WERI-Rb-1 (cell line): ENCODE results near the gene H2BK1.

Experiments
- DNase-seq: peaks from one replicate; pipeline ENCODE4 v3.0.0-alpha.2; 2020
- H3K27ac ChIP-seq: fragments of 250-450 bp; sonication (Bioruptor Pico); 2 replicates; pipeline ENCODE4 v1.5.1; 2020; ENCODE audit warnings: mild to moderate bottlenecking, moderate library complexity
- H3K27me3 ChIP-seq: fragments of 250-450 bp; sonication (Bioruptor Pico); 2 replicates; pipeline ENCODE4 v1.5.1; 2021; ENCODE audit warnings: mild to moderate bottlenecking, low read depth, moderate library complexity; ENCODE audit not compliant: insufficient read depth, severe bottlenecking
- H3K36me3 ChIP-seq: fragments of 250-450 bp; sonication (Bioruptor Pico); 2 replicates; pipeline ENCODE4 v1.5.1; 2020; ENCODE audit warnings: mild to moderate bottlenecking, moderate library complexity
- H3K4me3 ChIP-seq: 2 replicates; pipeline ENCODE4 v1.5.1; 2011; ENCODE audit warnings: low read depth, mild to moderate bottlenecking, control low read depth, low read length
- H3K9me3 ChIP-seq: fragments of 250-450 bp; sonication (Bioruptor Pico); 2 replicates; pipeline ENCODE4 v1.5.1; 2021; ENCODE audit warnings: mild to moderate bottlenecking, moderate library complexity; ENCODE audit not compliant: severe bottlenecking
- TF ChIP-seq, protein P1 (sequence below): IDR thresholded peaks from 2 replicates; pipeline ENCODE4 v1.5.1; 2011; ENCODE audit warnings: low read depth, mild to moderate bottlenecking, control low read depth, inconsistent platforms, low read length

The H2BK1 gene

DNA sequence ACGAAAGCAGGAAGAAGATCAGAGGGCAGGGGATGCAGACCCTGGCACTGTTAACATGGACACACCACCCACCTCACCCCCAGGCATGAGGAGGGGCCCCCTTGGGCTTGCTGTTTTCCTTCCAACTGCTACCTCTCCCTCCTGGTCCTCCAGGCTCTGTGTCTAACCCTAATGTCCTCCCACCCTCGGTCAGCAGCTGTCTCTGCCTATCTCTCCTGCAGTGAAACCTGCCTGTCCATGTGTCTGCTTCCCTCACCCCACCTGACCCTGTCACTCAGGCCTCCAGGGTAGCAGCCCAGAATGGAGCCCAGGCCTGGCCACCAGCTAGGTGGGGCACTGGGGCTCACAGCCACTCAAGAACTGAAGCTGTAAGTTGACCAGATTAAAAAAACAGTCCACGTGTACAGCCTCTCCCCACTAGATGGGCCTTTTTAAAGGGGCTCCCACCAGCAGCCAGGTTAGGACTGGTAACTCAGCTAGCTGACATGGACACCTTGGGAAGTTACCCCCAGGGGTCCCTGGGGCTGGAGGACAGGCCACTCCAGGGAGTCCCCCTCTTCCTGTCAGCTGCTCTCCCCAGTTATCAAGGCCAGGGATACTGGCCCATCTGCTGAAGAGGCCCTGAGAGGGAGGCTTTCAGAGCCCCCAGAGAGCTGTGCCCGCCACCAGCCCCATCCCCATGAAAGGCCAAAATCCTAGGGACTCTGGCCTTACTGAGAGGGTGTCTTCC, 36.7 kb upstream of the H2BK1 start:
- Histone ChIP-seq H3K4me3 (no peak overlapping the region), H3K27me3 (peaks cover 3% of the 10 kb centered on the region), H3K9me3 (no peaks in the 10 kb centered on the region), H3K36me3 (no peaks in the 10 kb centered on the region), H3K27ac (no peak overlapping the region)
- TF ChIP-seq, protein P1, sequence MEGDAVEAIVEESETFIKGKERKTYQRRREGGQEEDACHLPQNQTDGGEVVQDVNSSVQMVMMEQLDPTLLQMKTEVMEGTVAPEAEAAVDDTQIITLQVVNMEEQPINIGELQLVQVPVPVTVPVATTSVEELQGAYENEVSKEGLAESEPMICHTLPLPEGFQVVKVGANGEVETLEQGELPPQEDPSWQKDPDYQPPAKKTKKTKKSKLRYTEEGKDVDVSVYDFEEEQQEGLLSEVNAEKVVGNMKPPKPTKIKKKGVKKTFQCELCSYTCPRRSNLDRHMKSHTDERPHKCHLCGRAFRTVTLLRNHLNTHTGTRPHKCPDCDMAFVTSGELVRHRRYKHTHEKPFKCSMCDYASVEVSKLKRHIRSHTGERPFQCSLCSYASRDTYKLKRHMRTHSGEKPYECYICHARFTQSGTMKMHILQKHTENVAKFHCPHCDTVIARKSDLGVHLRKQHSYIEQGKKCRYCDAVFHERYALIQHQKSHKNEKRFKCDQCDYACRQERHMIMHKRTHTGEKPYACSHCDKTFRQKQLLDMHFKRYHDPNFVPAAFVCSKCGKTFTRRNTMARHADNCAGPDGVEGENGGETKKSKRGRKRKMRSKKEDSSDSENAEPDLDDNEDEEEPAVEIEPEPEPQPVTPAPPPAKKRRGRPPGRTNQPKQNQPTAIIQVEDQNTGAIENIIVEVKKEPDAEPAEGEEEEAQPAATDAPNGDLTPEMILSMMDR = no peak
- peak; percentile 53 for DNase-seq

DNA sequence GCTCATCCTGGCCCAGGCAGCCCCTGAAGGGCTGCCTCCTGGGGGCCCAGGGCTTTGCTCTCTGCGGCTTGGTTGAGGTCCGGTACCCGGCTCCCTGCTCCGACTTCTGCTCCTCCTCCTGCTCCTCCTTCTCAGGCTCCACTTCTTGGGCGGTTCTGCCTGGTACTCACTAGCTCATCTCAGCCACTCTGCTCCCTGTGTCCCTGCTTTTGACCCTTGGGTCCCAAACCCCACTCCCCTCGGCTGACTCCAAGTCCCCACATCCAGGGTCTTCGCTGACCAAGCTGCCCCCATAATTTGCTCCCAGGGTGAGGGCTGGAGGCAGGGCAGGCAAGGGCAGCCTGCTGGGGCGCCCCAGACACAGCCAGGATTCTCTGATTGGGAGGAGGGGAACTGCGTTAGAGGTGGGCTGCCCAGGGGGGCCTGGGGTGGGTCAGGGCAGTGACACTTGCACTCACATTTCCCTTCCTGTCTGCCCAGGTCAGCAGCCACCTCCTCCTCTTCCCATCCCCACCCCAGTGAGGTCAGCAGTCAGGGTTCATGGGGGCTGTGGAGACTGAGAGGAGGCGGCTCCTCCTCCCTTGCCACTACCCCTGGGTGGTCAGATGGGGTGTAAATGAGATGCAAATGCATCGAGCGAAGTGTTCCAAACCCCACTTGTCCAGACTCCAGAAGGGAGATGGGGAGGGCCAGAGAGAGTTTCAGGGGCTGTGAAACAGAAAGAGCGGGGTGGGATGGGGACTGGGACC, 36.0 kb upstream of the H2BK1 start:
- Histone ChIP-seq H3K4me3 (no peak overlapping the region), H3K27me3 (peaks cover 3% of the 10 kb centered on the region), H3K27ac (no peak overlapping the region), H3K9me3 (no peaks in the 10 kb centered on the region), H3K36me3 (no peaks in the 10 kb centered on the region)
- DNase-seq = no peak
- TF ChIP-seq, protein P1 = no peak

DNA sequence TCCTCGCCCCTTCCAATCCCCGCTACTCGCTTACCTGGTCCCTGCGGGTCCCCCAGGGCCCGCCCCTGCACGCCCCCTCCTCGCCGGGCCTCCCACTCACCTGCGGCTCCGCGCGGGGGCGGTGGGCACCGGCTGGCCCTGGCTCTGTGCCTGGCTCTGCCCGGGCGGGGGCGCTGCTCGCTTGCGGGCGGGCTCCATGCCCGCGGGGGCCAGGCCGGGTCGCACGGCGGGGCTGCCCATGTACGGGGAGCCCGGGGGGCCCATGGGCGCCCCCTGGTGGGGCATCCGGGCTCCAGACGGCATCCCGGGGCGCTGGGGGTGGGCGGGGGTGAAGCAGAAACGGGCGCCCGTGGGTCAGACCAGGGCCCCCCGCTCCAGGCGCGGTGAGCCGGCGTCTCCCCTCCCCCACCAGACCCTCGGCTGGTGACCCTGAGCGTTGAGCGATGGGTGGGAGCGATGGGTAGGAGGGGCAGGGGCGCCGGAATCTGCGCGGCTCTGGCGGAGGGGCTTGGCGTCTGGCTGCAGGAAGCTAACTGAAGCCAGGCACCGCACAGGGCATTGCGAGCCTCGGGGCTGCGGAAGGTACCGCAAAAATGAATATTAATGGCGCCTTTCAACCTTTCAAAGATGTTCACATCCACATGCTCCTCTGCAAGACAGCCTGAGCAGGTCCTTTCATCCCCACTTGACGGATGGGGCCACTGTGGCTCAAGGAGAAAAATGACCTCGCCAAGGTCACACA, 35.2 kb upstream of the H2BK1 start:
- peak; percentile 67 for DNase-seq
- TF ChIP-seq, protein P1 = peak; percentile 62
- Histone ChIP-seq H3K27ac (no peak overlapping the region), H3K27me3 (peaks cover 3% of the 10 kb centered on the region), H3K36me3 (no peaks in the 10 kb centered on the region), H3K9me3 (no peaks in the 10 kb centered on the region), H3K4me3 (peak overlapping the region; percentile 28)

DNA sequence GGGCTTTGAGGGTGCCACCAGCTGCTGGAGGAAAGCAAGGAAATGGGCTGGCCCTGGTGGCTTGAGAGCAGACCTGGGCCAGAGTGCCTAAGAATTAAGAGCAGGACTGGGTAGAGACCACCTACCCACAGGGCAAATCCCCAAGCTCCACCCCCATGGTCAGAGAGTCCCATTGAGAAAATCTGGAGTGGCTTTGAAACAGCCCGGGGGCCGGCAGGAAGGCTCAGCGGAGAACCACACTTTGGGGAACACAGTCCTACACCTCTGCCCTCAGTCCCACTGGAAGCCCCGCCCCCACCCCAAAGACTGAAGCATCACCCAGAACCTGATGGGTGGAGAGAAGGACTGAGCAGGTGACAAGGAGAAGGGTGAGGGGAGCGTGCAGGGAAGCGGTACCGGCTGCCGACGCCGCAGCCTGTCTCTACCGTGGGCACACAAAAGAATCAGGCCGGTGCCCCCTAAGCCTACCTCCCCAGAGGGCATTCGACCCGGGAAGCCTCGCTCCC, 34.6 kb upstream of the H2BK1 start:
- TF ChIP-seq, protein P1 = no peak
- peaks cover 3% of the 10 kb centered on the region for H3K27me3 ChIP-seq
- peak overlapping the region; percentile 28 for H3K4me3 ChIP-seq
- no peaks in the 10 kb centered on the region for H3K9me3 ChIP-seq
- H3K36me3 ChIP-seq = no peaks in the 10 kb centered on the region
- H3K27ac ChIP-seq = no peak overlapping the region
- DNase-seq = no peak

DNA sequence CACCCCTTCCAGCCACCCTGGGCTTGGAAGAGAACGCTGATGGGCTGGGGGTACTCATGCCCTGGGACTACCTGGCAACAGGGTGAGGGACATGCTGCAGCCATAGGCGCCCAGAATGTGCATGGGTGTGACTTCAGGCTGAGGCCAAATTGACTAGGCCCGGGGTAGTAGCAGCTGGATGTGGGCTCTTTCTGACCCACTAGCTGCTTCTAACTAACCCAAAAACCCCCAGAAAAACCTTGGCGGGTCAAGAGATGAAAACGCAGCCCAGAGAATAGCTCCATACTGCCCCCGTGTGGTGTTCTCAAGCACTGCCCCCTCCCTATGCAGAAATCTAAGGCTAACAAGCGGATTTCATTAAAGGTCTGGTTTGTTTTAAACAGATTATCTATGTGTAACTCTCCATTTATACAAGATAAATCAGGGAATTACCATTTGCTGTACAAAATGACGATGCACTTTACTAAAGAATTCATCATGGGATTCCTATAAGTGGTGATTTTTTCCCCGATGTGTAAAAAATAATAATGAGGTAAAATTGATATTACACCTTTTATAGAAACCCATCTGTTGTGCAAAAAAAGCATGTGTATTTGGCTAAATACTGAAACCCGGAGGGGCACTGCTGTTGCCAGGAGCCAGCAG, 34.0 kb upstream of the H2BK1 start:
- Histone ChIP-seq H3K9me3 (no peaks in the 10 kb centered on the region), H3K4me3 (no peak overlapping the region), H3K27ac (no peak overlapping the region), H3K27me3 (peaks cover 3% of the 10 kb centered on the region), H3K36me3 (no peaks in the 10 kb centered on the region)
- TF ChIP-seq, protein P1 = peak; percentile 77
- DNase-seq = peak; percentile 49
